KG1 (cell line): Measurements from ENCODE around the gene RNF126.

Experiments
- DNase-seq: peaks from one replicate; lab custom pipeline; 2025; lab: John Stamatoyannopoulos, UW

The RNF126 gene

GRCh38 chr19:662207-662961 lies 630 bp downstream of the RNF126 start:
- DNase-seq, result no peak

GRCh38 chr19:661427-662196 lies 1.4 kb downstream of the RNF126 start:
- peak; percentile 44 for DNase-seq

- no peak for DNase-seq
These were observed 2.1 kb downstream of the RNF126 start for GRCh38 chr19:660793-661426.

- DNase-seq, result no peak
These were observed 3.8 kb downstream of the RNF126 start for GRCh38 chr19:658916-659839.

- DNase-seq, result no peak
These were observed 4.8 kb downstream of the RNF126 start for GRCh38 chr19:658059-658839.

- no peak for DNase-seq
These were observed 5.4 kb downstream of the RNF126 start for GRCh38 chr19:657611-658010.

- no peak for DNase-seq
These were observed 6.1 kb downstream of the RNF126 start for GRCh38 chr19:656751-657559.

GRCh38 chr19:655691-656090 lies 7.3 kb downstream of the RNF126 start:
- DNase-seq, result no peak

GRCh38 chr19:653425-653824 lies 9.6 kb downstream of the RNF126 start:
- no peak for DNase-seq

- DNase-seq, result no peak
These were observed 10.3 kb downstream of the RNF126 start for GRCh38 chr19:652467-653389.

GRCh38 chr19:651991-652390 lies 11.0 kb downstream of the RNF126 start:
- no peak for DNase-seq

GRCh38 chr19:651114-651818 lies 11.7 kb downstream of the RNF126 start:
- DNase-seq, result no peak

GRCh38 chr19:650121-650520 lies 12.9 kb downstream of the RNF126 start:
- DNase-seq, result no peak

GRCh38 chr19:648904-649801 lies 13.9 kb downstream of the RNF126 start:
- DNase-seq, result no peak

GRCh38 chr19:648305-648704 lies 14.7 kb downstream of the RNF126 start:
- DNase-seq, result no peak

GRCh38 chr19:647566-648284 lies 15.3 kb downstream of the RNF126 start:
- no peak for DNase-seq
